GM19463 (cell line): ENCODE data around the gene STX19.
"Not testable (repeated sequence)": the region's sequence is repeated elsewhere in the genome, so short reads cannot be mapped to it uniquely, and the experiment has no call there.

ENCODE experiments used
- ATAC-seq: cut with Tn5 transposase; IDR thresholded peaks from one replicate; pipeline ENCODE4 v1.9.1; 2021; ENCODE audit warnings: mild to moderate bottlenecking, moderate library complexity; ENCODE audit not compliant: unreplicated experiment

The STX19 gene

GRCh38 chr3:94028093-94028837 lies at the start of gene STX19:
TSS of gene STX19 (minus strand) at chr3:94028597. CDS start at chr3:94015269, 13,328 bp downstream.
- ATAC-seq = no peak

- ATAC-seq = no peak
Measured at GRCh38 chr3:94076055-94076454, 47.7 kb upstream of the STX19 start.

GRCh38 chr3:94071713-94072284 lies 43.4 kb upstream of the STX19 start:
- peak; percentile 75 for ATAC-seq

- ATAC-seq = peak; percentile 53
Measured at GRCh38 chr3:94070341-94070911, 42.0 kb upstream of the STX19 start.

GRCh38 chr3:94069194-94069813 lies 40.9 kb upstream of the STX19 start:
- ATAC-seq = no peak

GRCh38 chr3:94066506-94067500 lies 38.4 kb upstream of the STX19 start:
- ATAC-seq = no peak

GRCh38 chr3:94065819-94066480 lies 37.6 kb upstream of the STX19 start:
- ATAC-seq = no peak

GRCh38 chr3:94065122-94065521 lies 36.7 kb upstream of the STX19 start:
- ATAC-seq = no peak

- no peak for ATAC-seq
Measured at GRCh38 chr3:94064243-94064860, 36.0 kb upstream of the STX19 start.

- no peak for ATAC-seq
Measured at GRCh38 chr3:94063496-94064119, 35.2 kb upstream of the STX19 start.

GRCh38 chr3:94062513-94063404 lies 34.4 kb upstream of the STX19 start, which contains the start of the genes DHFR2 and NSUN3:
TSS of gene DHFR2 (minus strand) at chr3:94062916. CDS start at chr3:94061511, 1,405 bp downstream.
TSS of gene NSUN3 (plus strand) at chr3:94063061. CDS start at chr3:94063127, 66 bp downstream.
- peak; percentile 89 for ATAC-seq

GRCh38 chr3:94061297-94061696 lies 32.9 kb upstream of the STX19 start:
- no peak for ATAC-seq

- ATAC-seq = no peak
Measured at GRCh38 chr3:94050546-94050945, 22.1 kb upstream of the STX19 start.

GRCh38 chr3:94049267-94049666 lies 20.9 kb upstream of the STX19 start:
- ATAC-seq = no peak

GRCh38 chr3:94046533-94046932 lies 18.1 kb upstream of the STX19 start:
- no peak for ATAC-seq

- ATAC-seq = not testable (repeated sequence)
Measured at GRCh38 chr3:94044100-94044936, 15.9 kb upstream of the STX19 start.

GRCh38 chr3:94043285-94043684 lies 14.9 kb upstream of the STX19 start:
- no peak for ATAC-seq
